Measurements from ENCODE around the gene RALBP1.

- TF ChIP-seq EP300 (IDR thresholded peaks at IDR 0.05) = no peak
- no peak for TF ChIP-seq CTCF (IDR thresholded peaks at IDR 0.05)
- TF ChIP-seq POLR2AphosphoS5 (IDR thresholded peaks at IDR 0.05) = no peak
Measured at GRCh38 chr18:9563331-9563730, 88.0 kb downstream of the RALBP1 start.

All from esophagus muscularis mucosa (tissue), 4 donors.